ENCODE measurements around the gene KRT83. TPM values are rescaled to one million over a fixed set of nuclear protein-coding genes. Genes with fewer than 3 reads are reported as not detected.

KRT83 gene
- not detected for polyA plus RNA-seq (2013, experiment 1 of 4)
- not detected for polyA plus RNA-seq (2013, experiment 2 of 4)
- not detected for polyA plus RNA-seq (2013, experiment 3 of 4)
- polyA plus RNA-seq (2013, experiment 4 of 4): not detected

- no peaks in the 10 kb centered on the region for H3K27me3 ChIP-seq (ENCODE audit: control insufficient read depth, insufficient read depth, low read length, poor library complexity, severe bottlenecking)
- WGBS, 2 experiments: 92 to 93% methylated on average over 35 of the region's 35 CpGs
- no peak within 1 kb of the TSS for H3K27ac ChIP-seq (ENCODE audit: insufficient read depth, low read depth, low read length, poor library complexity, severe bottlenecking)
- no peaks in the 10 kb centered on the region for H3K4me1 ChIP-seq (ENCODE audit: control insufficient read depth, insufficient read depth, low read length)
- H3K36me3 ChIP-seq (ENCODE audit: control insufficient read depth, insufficient read depth, low read length): no peaks in the 10 kb centered on the region
- no peaks in the 10 kb centered on the region for H3K9me3 ChIP-seq (ENCODE audit: control insufficient read depth, low read length)
- no peak within 1 kb of the TSS for H3K4me3 ChIP-seq (ENCODE audit: insufficient read depth, low read depth, low read length)
Measured at GRCh38 chr12:52320784-52321400, at the start of gene KRT83. Gene KRT83 (minus strand): TSS chr12:52321398. CDS start chr12:52321335, 63 bp downstream.

- H3K4me1 ChIP-seq (ENCODE audit: control insufficient read depth, insufficient read depth, low read length): no peaks in the 10 kb centered on the region
- no peaks in the 10 kb centered on the region for H3K9me3 ChIP-seq (ENCODE audit: control insufficient read depth, low read length)
- H3K4me3 ChIP-seq (ENCODE audit: insufficient read depth, low read depth, low read length): no peak overlapping the region
- no peaks in the 10 kb centered on the region for H3K36me3 ChIP-seq (ENCODE audit: control insufficient read depth, insufficient read depth, low read length)
- WGBS, 2 experiments: 90 to 92% methylated on average over 6 of the region's 6 CpGs
- no peak overlapping the region for H3K27ac ChIP-seq (ENCODE audit: insufficient read depth, low read depth, low read length, poor library complexity, severe bottlenecking)
- no peaks in the 10 kb centered on the region for H3K27me3 ChIP-seq (ENCODE audit: control insufficient read depth, insufficient read depth, low read length, poor library complexity, severe bottlenecking)
Measured at GRCh38 chr12:52369809-52370208, 48.6 kb upstream of the KRT83 start.

- WGBS, 2 experiments: 91% methylated on average over 3 of the region's 3 CpGs
- no peak overlapping the region for H3K4me3 ChIP-seq (ENCODE audit: insufficient read depth, low read depth, low read length)
- H3K27me3 ChIP-seq (ENCODE audit: control insufficient read depth, insufficient read depth, low read length, poor library complexity, severe bottlenecking): no peaks in the 10 kb centered on the region
- no peaks in the 10 kb centered on the region for H3K9me3 ChIP-seq (ENCODE audit: control insufficient read depth, low read length)
- no peaks in the 10 kb centered on the region for H3K4me1 ChIP-seq (ENCODE audit: control insufficient read depth, insufficient read depth, low read length)
- no peaks in the 10 kb centered on the region for H3K36me3 ChIP-seq (ENCODE audit: control insufficient read depth, insufficient read depth, low read length)
- H3K27ac ChIP-seq (ENCODE audit: insufficient read depth, low read depth, low read length, poor library complexity, severe bottlenecking): no peak overlapping the region
Measured at GRCh38 chr12:52369211-52369610, 48.0 kb upstream of the KRT83 start.

- Histone ChIP-seq H3K27ac (ENCODE audit: insufficient read depth, low read depth, low read length, poor library complexity, severe bottlenecking) (no peak overlapping the region), H3K4me3 (ENCODE audit: insufficient read depth, low read depth, low read length) (no peak overlapping the region), H3K36me3 (ENCODE audit: control insufficient read depth, insufficient read depth, low read length) (no peaks in the 10 kb centered on the region), H3K9me3 (ENCODE audit: control insufficient read depth, low read length) (no peaks in the 10 kb centered on the region), H3K27me3 (ENCODE audit: control insufficient read depth, insufficient read depth, low read length, poor library complexity, severe bottlenecking) (no peaks in the 10 kb centered on the region), H3K4me1 (ENCODE audit: control insufficient read depth, insufficient read depth, low read length) (no peaks in the 10 kb centered on the region)
- WGBS, 2 experiments: 55 to 61% methylated on average over 3 of the region's 3 CpGs
Measured at GRCh38 chr12:52368508-52368907, 47.3 kb upstream of the KRT83 start.

GRCh38 chr12:52367876-52368275, 46.7 kb upstream of the KRT83 start:
- no peaks in the 10 kb centered on the region for H3K4me1 ChIP-seq (ENCODE audit: control insufficient read depth, insufficient read depth, low read length)
- no peak overlapping the region for H3K27ac ChIP-seq (ENCODE audit: insufficient read depth, low read depth, low read length, poor library complexity, severe bottlenecking)
- H3K4me3 ChIP-seq (ENCODE audit: insufficient read depth, low read depth, low read length): no peak overlapping the region
- H3K27me3 ChIP-seq (ENCODE audit: control insufficient read depth, insufficient read depth, low read length, poor library complexity, severe bottlenecking): no peaks in the 10 kb centered on the region
- no peaks in the 10 kb centered on the region for H3K9me3 ChIP-seq (ENCODE audit: control insufficient read depth, low read length)
- 92 to 95% methylated on average over 6 of the region's 6 CpGs for WGBS, 2 experiments
- H3K36me3 ChIP-seq (ENCODE audit: control insufficient read depth, insufficient read depth, low read length): no peaks in the 10 kb centered on the region

- 93 to 95% methylated on average over 42 of the region's 42 CpGs for WGBS, 2 experiments
Measured at GRCh38 chr12:52366738-52367485, 45.7 kb upstream of the KRT83 start, which contains the start of gene KRT85. Gene KRT85 (minus strand): TSS chr12:52367481. CDS start chr12:52367405, 76 bp downstream.

GRCh38 chr12:52364901-52365489, 43.8 kb upstream of the KRT83 start:
- 93 to 94% methylated on average over 14 of the region's 14 CpGs for WGBS, 2 experiments
- no peak overlapping the region for H3K27ac ChIP-seq (ENCODE audit: insufficient read depth, low read depth, low read length, poor library complexity, severe bottlenecking)
- H3K36me3 ChIP-seq (ENCODE audit: control insufficient read depth, insufficient read depth, low read length): no peaks in the 10 kb centered on the region
- no peak overlapping the region for H3K4me3 ChIP-seq (ENCODE audit: insufficient read depth, low read depth, low read length)
- H3K4me1 ChIP-seq (ENCODE audit: control insufficient read depth, insufficient read depth, low read length): no peaks in the 10 kb centered on the region
- no peaks in the 10 kb centered on the region for H3K9me3 ChIP-seq (ENCODE audit: control insufficient read depth, low read length)
- H3K27me3 ChIP-seq (ENCODE audit: control insufficient read depth, insufficient read depth, low read length, poor library complexity, severe bottlenecking): no peaks in the 10 kb centered on the region

More at GRCh38 chr12:52366738-52367485, 45.7 kb upstream of the KRT83 start, which contains the start of gene KRT85:
- Histone ChIP-seq H3K4me1 (ENCODE audit: control insufficient read depth, insufficient read depth, low read length) (no peaks in the 10 kb centered on the region), H3K9me3 (ENCODE audit: control insufficient read depth, low read length) (no peaks in the 10 kb centered on the region), H3K27me3 (ENCODE audit: control insufficient read depth, insufficient read depth, low read length, poor library complexity, severe bottlenecking) (no peaks in the 10 kb centered on the region), H3K27ac (ENCODE audit: insufficient read depth, low read depth, low read length, poor library complexity, severe bottlenecking) (no peak within 1 kb of the TSS), H3K36me3 (ENCODE audit: control insufficient read depth, insufficient read depth, low read length) (no peaks in the 10 kb centered on the region), H3K4me3 (ENCODE audit: insufficient read depth, low read depth, low read length) (no peak within 1 kb of the TSS)

- no peaks in the 10 kb centered on the region for H3K4me1 ChIP-seq (ENCODE audit: control insufficient read depth, insufficient read depth, low read length)
- no peaks in the 10 kb centered on the region for H3K36me3 ChIP-seq (ENCODE audit: control insufficient read depth, insufficient read depth, low read length)
- H3K9me3 ChIP-seq (ENCODE audit: control insufficient read depth, low read length): no peaks in the 10 kb centered on the region
- no peak overlapping the region for H3K27ac ChIP-seq (ENCODE audit: insufficient read depth, low read depth, low read length, poor library complexity, severe bottlenecking)
- no peak overlapping the region for H3K4me3 ChIP-seq (ENCODE audit: insufficient read depth, low read depth, low read length)
- H3K27me3 ChIP-seq (ENCODE audit: control insufficient read depth, insufficient read depth, low read length, poor library complexity, severe bottlenecking): no peaks in the 10 kb centered on the region
- WGBS, 2 experiments: 93 to 94% methylated on average over 6 to 7 of the region's 7 CpGs
Measured at GRCh38 chr12:52364061-52364460, 42.9 kb upstream of the KRT83 start.

- Histone ChIP-seq H3K9me3 (ENCODE audit: control insufficient read depth, low read length) (no peaks in the 10 kb centered on the region), H3K4me1 (ENCODE audit: control insufficient read depth, insufficient read depth, low read length) (no peaks in the 10 kb centered on the region), H3K27ac (ENCODE audit: insufficient read depth, low read depth, low read length, poor library complexity, severe bottlenecking) (no peak overlapping the region), H3K4me3 (ENCODE audit: insufficient read depth, low read depth, low read length) (no peak overlapping the region), H3K36me3 (ENCODE audit: control insufficient read depth, insufficient read depth, low read length) (no peaks in the 10 kb centered on the region), H3K27me3 (ENCODE audit: control insufficient read depth, insufficient read depth, low read length, poor library complexity, severe bottlenecking) (no peaks in the 10 kb centered on the region)
- 94 to 95% methylated on average over 12 of the region's 12 CpGs for WGBS, 2 experiments
Measured at GRCh38 chr12:52363111-52363679, 42.0 kb upstream of the KRT83 start.
